Measurements from ENCODE around the gene FBXL19.
"Not testable (repeated sequence)": the region's sequence is repeated elsewhere in the genome, so short reads cannot be mapped to it uniquely, and the experiment has no call there.

Gene FBXL19

GRCh38 chr16:30923554-30924075 is at the start of gene FBXL19:
FBXL19 (plus strand) TSS chr16:30923572; CDS start chr16:30925755, 2,183 bp downstream.
- no peak for DNase-seq

GRCh38 chr16:30874244-30874820 is 49.0 kb upstream of the FBXL19 start:
- peak; percentile 65 for DNase-seq

GRCh38 chr16:30874821-30875717 is 48.3 kb upstream of the FBXL19 start:
- DNase-seq, result peak; percentile 96

- peak; percentile 76 for DNase-seq
Observed at GRCh38 chr16:30875871-30876801, 47.2 kb upstream of the FBXL19 start.

GRCh38 chr16:30876867-30877266 is 46.5 kb upstream of the FBXL19 start:
- DNase-seq, result no peak

GRCh38 chr16:30882429-30883310 is 40.7 kb upstream of the FBXL19 start:
- no peak for DNase-seq

- DNase-seq, result no peak
Observed at GRCh38 chr16:30884760-30885159, 38.6 kb upstream of the FBXL19 start.

GRCh38 chr16:30885196-30885595 is 38.2 kb upstream of the FBXL19 start:
- DNase-seq, result no peak

GRCh38 chr16:30886145-30886544 is 37.2 kb upstream of the FBXL19 start:
- no peak for DNase-seq

- DNase-seq, result no peak
Observed at GRCh38 chr16:30887927-30888326, 35.4 kb upstream of the FBXL19 start.

- DNase-seq, result no peak
Observed at GRCh38 chr16:30888856-30889499, 34.4 kb upstream of the FBXL19 start.

GRCh38 chr16:30889721-30890120 is 33.7 kb upstream of the FBXL19 start:
- DNase-seq, result no peak

GRCh38 chr16:30891043-30891823 is 32.1 kb upstream of the FBXL19 start:
- not testable (repeated sequence) for DNase-seq

- DNase-seq, result no peak
Observed at GRCh38 chr16:30892670-30893416, 30.5 kb upstream of the FBXL19 start.

GRCh38 chr16:30893417-30893743 is 30.0 kb upstream of the FBXL19 start:
- no peak for DNase-seq

- DNase-seq, result peak; percentile 94
Observed at GRCh38 chr16:30893744-30894539, 29.4 kb upstream of the FBXL19 start, which contains the start of gene BCL7C. BCL7C (minus strand) TSS chr16:30894077; CDS start chr16:30893944, 133 bp downstream.

- DNase-seq, result no peak
Observed at GRCh38 chr16:30894540-30895368, 28.6 kb upstream of the FBXL19 start.
